GM19395 (cell line): ENCODE data around the gene ITFG1.
A peak's percentile ranks its signal among the peaks of the same experiment; 100 is the strongest.
"Not testable (repeated sequence)": the region's sequence is repeated elsewhere in the genome, so short reads cannot be mapped to it uniquely, and the experiment has no call there.

Experiments
- ATAC-seq: cut with Tn5 transposase; IDR thresholded peaks from one replicate; pipeline ENCODE4 v1.9.1; 2021; ENCODE audit warnings: mild to moderate bottlenecking, moderate library complexity; ENCODE audit not compliant: unreplicated experiment

ITFG1 gene

GRCh38 chr16:47475786-47476185 is 14.9 kb upstream of the ITFG1 start:
- no peak for ATAC-seq

- no peak for ATAC-seq
Observed at GRCh38 chr16:47473792-47474191, 12.9 kb upstream of the ITFG1 start.

GRCh38 chr16:47473004-47473403 is 12.1 kb upstream of the ITFG1 start:
- not testable (repeated sequence) for ATAC-seq

GRCh38 chr16:47470810-47471209 is 9.9 kb upstream of the ITFG1 start:
- no peak for ATAC-seq

GRCh38 chr16:47470211-47470610 is 9.3 kb upstream of the ITFG1 start:
- ATAC-seq, result no peak

GRCh38 chr16:47469227-47469626 is 8.4 kb upstream of the ITFG1 start:
- ATAC-seq, result no peak

- ATAC-seq, result not testable (repeated sequence)
Observed at GRCh38 chr16:47468070-47468689, 7.3 kb upstream of the ITFG1 start.

GRCh38 chr16:47467501-47467900 is 6.6 kb upstream of the ITFG1 start:
- ATAC-seq, result no peak

GRCh38 chr16:47465919-47466630 is 5.2 kb upstream of the ITFG1 start:
- ATAC-seq, result no peak

GRCh38 chr16:47463771-47464624 is 3.1 kb upstream of the ITFG1 start:
- no peak for ATAC-seq

- peak; percentile 33 for ATAC-seq
Observed at GRCh38 chr16:47461598-47462266, 869 bp upstream of the ITFG1 start.

- peak; percentile 9 for ATAC-seq
Observed at GRCh38 chr16:47460359-47460710, 528 bp downstream of the ITFG1 start.

GRCh38 chr16:47459603-47460002 is 1.3 kb downstream of the ITFG1 start:
- no peak for ATAC-seq

- no peak for ATAC-seq
Observed at GRCh38 chr16:47458331-47458730, 2.5 kb downstream of the ITFG1 start.

GRCh38 chr16:47449788-47450187 is 11.1 kb downstream of the ITFG1 start:
- no peak for ATAC-seq

- ATAC-seq, result no peak
Observed at GRCh38 chr16:47448830-47449575, 11.9 kb downstream of the ITFG1 start.

GRCh38 chr16:47446431-47446830 is 14.4 kb downstream of the ITFG1 start:
- ATAC-seq, result no peak

GRCh38 chr16:47442884-47443283 is 18.0 kb downstream of the ITFG1 start:
- not testable (repeated sequence) for ATAC-seq

- not testable (repeated sequence) for ATAC-seq
Observed at GRCh38 chr16:47440066-47440465, 20.8 kb downstream of the ITFG1 start.

GRCh38 chr16:47434274-47434673 is 26.6 kb downstream of the ITFG1 start:
- not testable (repeated sequence) for ATAC-seq

GRCh38 chr16:47431960-47432359 is 28.9 kb downstream of the ITFG1 start:
- ATAC-seq, result no peak
